ENCODE results near the gene KCNQ2.

The KCNQ2 gene

GRCh38 chr20:63468421-63468820 lies 4.0 kb downstream of the KCNQ2 start:
- H3K27me3 ChIP-seq (ENCODE audit: insufficient read depth, low read length), result peaks cover 11% of the 10 kb centered on the region
- no peak overlapping the region for H3K27ac ChIP-seq (ENCODE audit: low read depth, low read length)
- H3K9ac ChIP-seq (ENCODE audit: low read depth, low read length), result no peak overlapping the region
- no peaks in the 10 kb centered on the region for H3K36me3 ChIP-seq (ENCODE audit: insufficient read depth, low read length)
- H3K9me3 ChIP-seq (ENCODE audit: insufficient read depth, low read depth, low read length), result no peaks in the 10 kb centered on the region
- no peak overlapping the region for H3K4me3 ChIP-seq (ENCODE audit: low read length)
- 92% methylated on average over 12 of the region's 12 CpGs for WGBS
- H3K4me1 ChIP-seq (ENCODE audit: insufficient read depth, low read length), result peaks cover 8% of the 10 kb centered on the region; the same call in 1 of the 2 replicates

GRCh38 chr20:63467294-63468083 lies 5.0 kb downstream of the KCNQ2 start:
- Histone ChIP-seq H3K36me3 (ENCODE audit: insufficient read depth, low read length) (no peaks in the 10 kb centered on the region), H3K9ac (ENCODE audit: low read depth, low read length) (no peak overlapping the region), H3K4me1 (ENCODE audit: insufficient read depth, low read length) (peaks cover 8% of the 10 kb centered on the region; the same call in 1 of the 2 replicates), H3K27me3 (ENCODE audit: insufficient read depth, low read length) (peaks cover 6% of the 10 kb centered on the region), H3K9me3 (ENCODE audit: insufficient read depth, low read depth, low read length) (no peaks in the 10 kb centered on the region), H3K27ac (ENCODE audit: low read depth, low read length) (no peak overlapping the region), H3K4me3 (ENCODE audit: low read length) (no peak overlapping the region)
- 87% methylated on average over 19 of the region's 19 CpGs for WGBS

- H3K4me1 ChIP-seq (ENCODE audit: insufficient read depth, low read length), result peaks cover 8% of the 10 kb centered on the region; the same call in 1 of the 2 replicates
- H3K36me3 ChIP-seq (ENCODE audit: insufficient read depth, low read length), result no peaks in the 10 kb centered on the region
- no peaks in the 10 kb centered on the region for H3K9me3 ChIP-seq (ENCODE audit: insufficient read depth, low read depth, low read length)
- WGBS, result 95% methylated on average over 17 of the region's 17 CpGs
- no peak overlapping the region for H3K27ac ChIP-seq (ENCODE audit: low read depth, low read length)
- peaks cover 6% of the 10 kb centered on the region for H3K27me3 ChIP-seq (ENCODE audit: insufficient read depth, low read length)
- H3K4me3 ChIP-seq (ENCODE audit: low read length), result no peak overlapping the region
- H3K9ac ChIP-seq (ENCODE audit: low read depth, low read length), result no peak overlapping the region
Observed at GRCh38 chr20:63466861-63467260, 5.6 kb downstream of the KCNQ2 start.

GRCh38 chr20:63466250-63466825 lies 6.1 kb downstream of the KCNQ2 start:
- H3K9ac ChIP-seq (ENCODE audit: low read depth, low read length), result no peak overlapping the region; the same call in 1 of the 2 replicates
- H3K4me1 ChIP-seq (ENCODE audit: insufficient read depth, low read length), result peaks cover 8% of the 10 kb centered on the region; the same call in 1 of the 2 replicates
- no peaks in the 10 kb centered on the region for H3K36me3 ChIP-seq (ENCODE audit: insufficient read depth, low read length)
- WGBS, result 94% methylated on average over 55 of the region's 55 CpGs
- no peak overlapping the region for H3K27ac ChIP-seq (ENCODE audit: low read depth, low read length)
- H3K9me3 ChIP-seq (ENCODE audit: insufficient read depth, low read depth, low read length), result no peaks in the 10 kb centered on the region
- H3K4me3 ChIP-seq (ENCODE audit: low read length), result no peak overlapping the region
- peaks cover 6% of the 10 kb centered on the region for H3K27me3 ChIP-seq (ENCODE audit: insufficient read depth, low read length)

GRCh38 chr20:63465380-63466249 lies 6.8 kb downstream of the KCNQ2 start:
- Histone ChIP-seq H3K4me1 (ENCODE audit: insufficient read depth, low read length) (peaks cover 5% of the 10 kb centered on the region; the same call in 1 of the 2 replicates), H3K27ac (ENCODE audit: low read depth, low read length) (no peak overlapping the region), H3K4me3 (ENCODE audit: low read length) (no peak overlapping the region), H3K36me3 (ENCODE audit: insufficient read depth, low read length) (no peaks in the 10 kb centered on the region), H3K9me3 (ENCODE audit: insufficient read depth, low read depth, low read length) (no peaks in the 10 kb centered on the region), H3K27me3 (ENCODE audit: insufficient read depth, low read length) (no peaks in the 10 kb centered on the region; the same call in 1 of the 2 replicates), H3K9ac (ENCODE audit: low read depth, low read length) (peak overlapping the region; percentile 14; the same call in 1 of the 2 replicates)
- WGBS, result 90% methylated on average over 56 of the region's 56 CpGs

- no peak overlapping the region for H3K27ac ChIP-seq (ENCODE audit: low read depth, low read length)
- no peaks in the 10 kb centered on the region for H3K27me3 ChIP-seq (ENCODE audit: insufficient read depth, low read length)
- WGBS, result 80% methylated on average over 12 of the region's 12 CpGs
Observed at GRCh38 chr20:63464289-63464635, 8.2 kb downstream of the KCNQ2 start.

GRCh38 chr20:63463400-63464288 lies 8.8 kb downstream of the KCNQ2 start:
- no peak overlapping the region for H3K9ac ChIP-seq (ENCODE audit: low read depth, low read length)
- H3K9me3 ChIP-seq (ENCODE audit: insufficient read depth, low read depth, low read length), result no peaks in the 10 kb centered on the region
- 76% methylated on average over 22 of the region's 22 CpGs for WGBS
- H3K4me1 ChIP-seq (ENCODE audit: insufficient read depth, low read length), result no peaks in the 10 kb centered on the region
- no peaks in the 10 kb centered on the region for H3K27me3 ChIP-seq (ENCODE audit: insufficient read depth, low read length)
- no peak overlapping the region for H3K4me3 ChIP-seq (ENCODE audit: low read length)
- no peaks in the 10 kb centered on the region for H3K36me3 ChIP-seq (ENCODE audit: insufficient read depth, low read length)
- no peak overlapping the region for H3K27ac ChIP-seq (ENCODE audit: low read depth, low read length)

More at GRCh38 chr20:63464289-63464635, 8.2 kb downstream of the KCNQ2 start:
- Histone ChIP-seq H3K36me3 (ENCODE audit: insufficient read depth, low read length) (no peaks in the 10 kb centered on the region), H3K9ac (ENCODE audit: low read depth, low read length) (no peak overlapping the region), H3K4me1 (ENCODE audit: insufficient read depth, low read length) (no peaks in the 10 kb centered on the region), H3K9me3 (ENCODE audit: insufficient read depth, low read depth, low read length) (no peaks in the 10 kb centered on the region), H3K4me3 (ENCODE audit: low read length) (no peak overlapping the region)

- Histone ChIP-seq H3K4me3 (ENCODE audit: low read length) (no peak overlapping the region), H3K27me3 (ENCODE audit: insufficient read depth, low read length) (no peaks in the 10 kb centered on the region), H3K9ac (ENCODE audit: low read depth, low read length) (no peak overlapping the region), H3K9me3 (ENCODE audit: insufficient read depth, low read depth, low read length) (no peaks in the 10 kb centered on the region), H3K36me3 (ENCODE audit: insufficient read depth, low read length) (no peaks in the 10 kb centered on the region), H3K4me1 (ENCODE audit: insufficient read depth, low read length) (no peaks in the 10 kb centered on the region), H3K27ac (ENCODE audit: low read depth, low read length) (no peak overlapping the region)
- WGBS, result 87% methylated on average over 2 of the region's 2 CpGs
Observed at GRCh38 chr20:63462244-63462643, 10.2 kb downstream of the KCNQ2 start.

GRCh38 chr20:63461104-63461763 lies 11.2 kb downstream of the KCNQ2 start:
- Histone ChIP-seq H3K9me3 (ENCODE audit: insufficient read depth, low read depth, low read length) (no peaks in the 10 kb centered on the region), H3K27me3 (ENCODE audit: insufficient read depth, low read length) (no peaks in the 10 kb centered on the region), H3K4me3 (ENCODE audit: low read length) (no peak overlapping the region), H3K27ac (ENCODE audit: low read depth, low read length) (no peak overlapping the region), H3K36me3 (ENCODE audit: insufficient read depth, low read length) (no peaks in the 10 kb centered on the region), H3K9ac (ENCODE audit: low read depth, low read length) (no peak overlapping the region), H3K4me1 (ENCODE audit: insufficient read depth, low read length) (no peaks in the 10 kb centered on the region)
- WGBS, result 76% methylated on average over 22 of the region's 22 CpGs

GRCh38 chr20:63459070-63459380 lies 13.4 kb downstream of the KCNQ2 start:
- Histone ChIP-seq H3K9me3 (ENCODE audit: insufficient read depth, low read depth, low read length) (no peaks in the 10 kb centered on the region), H3K36me3 (ENCODE audit: insufficient read depth, low read length) (no peaks in the 10 kb centered on the region), H3K4me1 (ENCODE audit: insufficient read depth, low read length) (peaks cover 10% of the 10 kb centered on the region), H3K27me3 (ENCODE audit: insufficient read depth, low read length) (no peaks in the 10 kb centered on the region), H3K4me3 (ENCODE audit: low read length) (no peak overlapping the region), H3K9ac (ENCODE audit: low read depth, low read length) (no peak overlapping the region), H3K27ac (ENCODE audit: low read depth, low read length) (no peak overlapping the region)
- WGBS, result 92% methylated on average over 17 of the region's 17 CpGs

Measured in HUES64 (cell line).